PFSK-1 (cell line): ENCODE data around the gene PPP1R15B.

ENCODE experiments used
- POLR2AphosphoS5 ChIP-seq: IDR thresholded peaks from 2 replicates; pipeline ENCODE4 v1.6.1; 2012; ENCODE audit warnings: low read depth, mild to moderate bottlenecking, control low read depth, low read length, moderate library complexity
- TF ChIP-seq, protein P1 (sequence below), 2 experiments: IDR thresholded peaks; 2 replicates each; pipeline versions ENCODE4 v1.6.1 to v1.8.0; 2011 to 2012; ENCODE audit warnings: low read depth in 2 of 2, low read length in 2 of 2, control low read depth in 1 of 2, inconsistent platforms in 1 of 2, mild to moderate bottlenecking in 1 of 2, moderate library complexity in 1 of 2; ENCODE audit not compliant: insufficient read depth in 1 of 2

DNA sequence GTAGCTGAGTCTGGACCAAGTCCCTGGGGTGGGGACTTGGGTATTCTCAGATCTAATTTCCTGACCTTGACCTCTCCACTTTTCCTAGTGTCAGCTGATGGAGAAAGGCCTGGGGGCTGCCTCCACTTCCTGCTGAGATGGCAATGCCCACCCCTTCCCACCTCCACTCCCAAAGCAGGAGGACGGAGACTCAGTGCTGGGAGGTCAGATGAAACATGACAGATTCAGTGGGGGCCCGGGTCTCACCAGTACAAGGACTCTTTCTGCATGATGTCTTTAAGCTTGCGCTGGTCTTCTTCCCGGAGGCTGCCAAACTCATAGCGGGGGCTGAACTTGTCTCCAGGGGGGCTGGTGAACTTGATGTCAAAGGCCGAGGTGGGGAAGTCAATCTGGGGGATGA is 35.6 kb upstream of the PPP1R15B start:
- no peak for TF ChIP-seq POLR2AphosphoS5
- TF ChIP-seq, protein P1, sequence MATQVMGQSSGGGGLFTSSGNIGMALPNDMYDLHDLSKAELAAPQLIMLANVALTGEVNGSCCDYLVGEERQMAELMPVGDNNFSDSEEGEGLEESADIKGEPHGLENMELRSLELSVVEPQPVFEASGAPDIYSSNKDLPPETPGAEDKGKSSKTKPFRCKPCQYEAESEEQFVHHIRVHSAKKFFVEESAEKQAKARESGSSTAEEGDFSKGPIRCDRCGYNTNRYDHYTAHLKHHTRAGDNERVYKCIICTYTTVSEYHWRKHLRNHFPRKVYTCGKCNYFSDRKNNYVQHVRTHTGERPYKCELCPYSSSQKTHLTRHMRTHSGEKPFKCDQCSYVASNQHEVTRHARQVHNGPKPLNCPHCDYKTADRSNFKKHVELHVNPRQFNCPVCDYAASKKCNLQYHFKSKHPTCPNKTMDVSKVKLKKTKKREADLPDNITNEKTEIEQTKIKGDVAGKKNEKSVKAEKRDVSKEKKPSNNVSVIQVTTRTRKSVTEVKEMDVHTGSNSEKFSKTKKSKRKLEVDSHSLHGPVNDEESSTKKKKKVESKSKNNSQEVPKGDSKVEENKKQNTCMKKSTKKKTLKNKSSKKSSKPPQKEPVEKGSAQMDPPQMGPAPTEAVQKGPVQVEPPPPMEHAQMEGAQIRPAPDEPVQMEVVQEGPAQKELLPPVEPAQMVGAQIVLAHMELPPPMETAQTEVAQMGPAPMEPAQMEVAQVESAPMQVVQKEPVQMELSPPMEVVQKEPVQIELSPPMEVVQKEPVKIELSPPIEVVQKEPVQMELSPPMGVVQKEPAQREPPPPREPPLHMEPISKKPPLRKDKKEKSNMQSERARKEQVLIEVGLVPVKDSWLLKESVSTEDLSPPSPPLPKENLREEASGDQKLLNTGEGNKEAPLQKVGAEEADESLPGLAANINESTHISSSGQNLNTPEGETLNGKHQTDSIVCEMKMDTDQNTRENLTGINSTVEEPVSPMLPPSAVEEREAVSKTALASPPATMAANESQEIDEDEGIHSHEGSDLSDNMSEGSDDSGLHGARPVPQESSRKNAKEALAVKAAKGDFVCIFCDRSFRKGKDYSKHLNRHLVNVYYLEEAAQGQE (IDR thresholded peaks at IDR 0.05; ENCODE audit: insufficient read depth in 1 of 2, low read depth in 2 of 2, low read length in 2 of 2) = no peak
